ENCODE results near the gene FRAS1.

GRCh38 chr4:78493731-78494130 lies 436.6 kb downstream of the FRAS1 start:
- TF ChIP-seq CTCF (IDR thresholded peaks at IDR 0.05) (no peak), POLR2A (IDR thresholded peaks at IDR 0.05) (no peak), POLR2AphosphoS5 (IDR thresholded peaks at IDR 0.05) (no peak)

Data from prostate gland (tissue), 2 donors.